Testis (tissue), 3 donors: ENCODE measurements around the gene RHOA. TPM values are rescaled to one million over a fixed set of nuclear protein-coding genes. Genes with fewer than 3 reads are reported as not detected.

ENCODE experiments used
- DNase-seq: peaks from one replicate; pipeline ENCODE4 v3.0.0-alpha.2; 2019
- H3K27ac ChIP-seq, 2 donors: fragments of 200-600 bp; sonication (generic); one replicate each; pipeline ENCODE4 v1.5.1; 2019
- H3K27me3 ChIP-seq: fragments of 200-600 bp; sonication (generic); one replicate; pipeline ENCODE4 v1.5.1; 2019
- H3K36me3 ChIP-seq: fragments of 200-600 bp; sonication (generic); one replicate; pipeline ENCODE4 v1.5.1; 2017; ENCODE audit warnings: low read depth; ENCODE audit errors: missing control alignments
- H3K4me1 ChIP-seq: fragments of 200-600 bp; sonication (generic); one replicate; pipeline ENCODE4 v1.5.1; 2019
- H3K4me3 ChIP-seq, 2 donors: fragments of 200-600 bp; sonication (generic); one replicate each; pipeline ENCODE4 v1.5.1; 2017 to 2019
- H3K9me3 ChIP-seq: fragments of 200-600 bp; sonication (generic); one replicate; pipeline ENCODE4 v1.5.1; 2017
- POLR2A ChIP-seq: fragments of 450-650 bp; IDR thresholded peaks from one replicate; pipeline ENCODE4 v1.6.1; 2017; ENCODE audit warnings: antibody characterized with exemption, mild to moderate bottlenecking, moderate library complexity
- WGBS, 2 donors: methylation state at CpG; one replicate each; pipeline ENCODE4 v1.1.5; 2018; 5-methylcytosine and 5-hydroxymethylcytosine counted together
- intact Hi-C: fragments of 100-400 bp; cut with DNase I; formaldehyde crosslinking; loops from one replicate; pipeline ENCODE4 v1.15.1; 2023; ENCODE audit warnings: low total_unique reads
- polyA plus RNA-seq: library from polyadenylated mRNA; stranded (reverse); fragments of 350-450 nt; fragmentation: Illumina TruSeq; extraction: RNeasy Lipid Tissue Mini Kit (QIAGEN cat#74804); gene quantifications from one replicate; pipeline ENCODE4 v1.2.3, GENCODE V29; 2014; ENCODE audit warnings: low read depth, low replicate concordance; ENCODE audit not compliant: insufficient read depth
- total RNA-seq, 2 donors: library from RNA; depleted of rRNA; stranded (reverse); fragments of >200 nt; gene quantifications; one replicate each; pipeline ENCODE4 v1.2.3, GENCODE V29; 2016
- TF ChIP-seq, protein P1 (sequence below), 3 experiments: fragments of 450-650 bp in 2 of 3; fragments of 200-600 bp in 1 of 3; sonication (generic) in 1 of 3; IDR thresholded peaks; one replicate each; pipeline ENCODE4 v1.5.1; 2016 to 2019; ENCODE audit warnings: antibody characterized with exemption in 3 of 3, mild to moderate bottlenecking in 2 of 3, moderate library complexity in 1 of 3

The RHOA gene
- total and polyA plus RNA-seq, 3 donors from 2014 or later: 207 to 331 (median 252) TPM

DNA sequence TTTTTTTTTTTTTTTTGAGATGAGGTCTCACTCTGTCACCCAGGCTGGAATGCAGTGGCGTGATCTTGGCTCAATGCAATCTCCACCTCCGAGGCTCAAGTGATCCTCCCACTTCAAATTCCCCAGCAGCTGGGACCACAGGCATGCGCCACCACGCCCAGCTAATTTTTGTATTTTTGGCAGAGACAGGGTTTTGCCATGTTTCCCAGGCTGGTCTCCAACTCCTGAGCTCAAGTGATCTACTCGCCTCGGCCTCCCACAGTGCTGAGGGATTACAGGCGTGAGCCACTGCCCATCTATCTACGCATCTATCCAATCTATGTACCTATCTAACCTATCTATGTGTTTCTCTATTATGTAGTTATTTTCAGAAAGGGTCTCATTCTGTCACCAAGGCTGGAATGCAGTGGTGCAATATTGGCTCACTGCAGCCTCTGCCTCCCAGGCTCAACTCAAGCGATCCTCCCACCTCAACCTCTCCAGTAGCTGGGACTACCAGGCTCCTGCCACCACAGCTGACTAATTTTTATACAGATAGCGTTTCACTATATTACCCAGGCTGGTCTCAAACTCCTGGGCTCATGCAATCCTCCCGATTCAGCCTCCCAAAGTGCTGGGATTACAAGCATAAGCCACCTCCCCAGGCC is 33.4 kb downstream of the RHOA start:
- Histone ChIP-seq H3K9me3 (no peaks in the 10 kb centered on the region), H3K4me3 (no peak overlapping the region), H3K27me3 (no peaks in the 10 kb centered on the region), H3K36me3 (no peaks in the 10 kb centered on the region), H3K27ac (no peak overlapping the region), H3K4me1 (peaks cover 6% of the 10 kb centered on the region)
- WGBS, 2 donors: 72 to 77% methylated on average over 11 of the region's 11 CpGs
- intact Hi-C loops: no loop called here
- peak; percentile 23 for DNase-seq
- TF ChIP-seq, protein P1, sequence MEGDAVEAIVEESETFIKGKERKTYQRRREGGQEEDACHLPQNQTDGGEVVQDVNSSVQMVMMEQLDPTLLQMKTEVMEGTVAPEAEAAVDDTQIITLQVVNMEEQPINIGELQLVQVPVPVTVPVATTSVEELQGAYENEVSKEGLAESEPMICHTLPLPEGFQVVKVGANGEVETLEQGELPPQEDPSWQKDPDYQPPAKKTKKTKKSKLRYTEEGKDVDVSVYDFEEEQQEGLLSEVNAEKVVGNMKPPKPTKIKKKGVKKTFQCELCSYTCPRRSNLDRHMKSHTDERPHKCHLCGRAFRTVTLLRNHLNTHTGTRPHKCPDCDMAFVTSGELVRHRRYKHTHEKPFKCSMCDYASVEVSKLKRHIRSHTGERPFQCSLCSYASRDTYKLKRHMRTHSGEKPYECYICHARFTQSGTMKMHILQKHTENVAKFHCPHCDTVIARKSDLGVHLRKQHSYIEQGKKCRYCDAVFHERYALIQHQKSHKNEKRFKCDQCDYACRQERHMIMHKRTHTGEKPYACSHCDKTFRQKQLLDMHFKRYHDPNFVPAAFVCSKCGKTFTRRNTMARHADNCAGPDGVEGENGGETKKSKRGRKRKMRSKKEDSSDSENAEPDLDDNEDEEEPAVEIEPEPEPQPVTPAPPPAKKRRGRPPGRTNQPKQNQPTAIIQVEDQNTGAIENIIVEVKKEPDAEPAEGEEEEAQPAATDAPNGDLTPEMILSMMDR (IDR thresholded peaks at IDR 0.05): no peak
- no peak for TF ChIP-seq POLR2A

DNA sequence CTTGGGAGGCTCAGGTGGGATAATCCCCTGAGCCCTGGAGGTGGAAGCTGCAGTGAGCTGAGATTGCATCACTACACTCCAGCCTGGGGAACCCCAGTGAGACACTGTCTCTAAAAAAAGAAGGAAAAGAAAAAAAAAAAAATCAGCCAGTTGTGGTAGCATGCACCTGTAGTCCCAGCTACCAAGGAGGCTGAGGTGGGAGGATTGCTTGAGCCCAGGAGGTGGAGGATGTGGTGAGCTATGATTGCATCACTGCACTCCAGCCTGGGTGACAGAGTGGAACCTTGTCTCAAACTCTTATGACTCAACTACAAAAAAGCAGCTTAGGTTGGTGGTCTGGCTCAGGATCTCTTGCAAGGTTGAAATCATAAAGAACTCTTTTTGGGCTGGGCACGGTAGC is 34.3 kb downstream of the RHOA start:
- H3K9me3 ChIP-seq: no peaks in the 10 kb centered on the region
- intact Hi-C loops: no loop called here
- WGBS, 2 donors: 83 to 88% methylated on average over 1 of the region's 1 CpG
- DNase-seq: no peak
- no peak overlapping the region for H3K4me3 ChIP-seq
- no peak overlapping the region for H3K27ac ChIP-seq
- no peak for TF ChIP-seq POLR2A
- TF ChIP-seq, protein P1 (IDR thresholded peaks at IDR 0.05): no peak
- no peaks in the 10 kb centered on the region for H3K36me3 ChIP-seq
- peaks cover 6% of the 10 kb centered on the region for H3K4me1 ChIP-seq
- no peaks in the 10 kb centered on the region for H3K27me3 ChIP-seq

DNA sequence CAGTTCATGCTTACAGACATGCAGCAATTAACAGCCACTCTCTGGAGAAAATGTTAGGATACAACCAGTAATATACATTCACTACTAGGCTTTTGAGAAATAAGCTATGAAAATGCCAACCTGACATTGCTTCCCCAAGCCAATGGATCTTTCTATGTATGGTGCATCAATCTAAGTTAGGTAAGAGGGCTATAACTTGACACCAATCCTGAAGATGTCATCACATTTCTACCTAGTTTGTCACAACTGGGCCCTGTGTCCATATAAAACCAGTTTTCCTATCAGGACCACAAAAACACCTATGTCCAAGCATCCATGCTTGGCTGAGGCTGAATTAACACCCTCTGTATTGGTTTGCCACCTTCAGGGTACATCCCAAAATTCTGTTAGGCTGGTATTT is 39.8 kb downstream of the RHOA start:
- no peaks in the 10 kb centered on the region for H3K36me3 ChIP-seq
- DNase-seq: no peak
- no peak overlapping the region for H3K27ac ChIP-seq
- no peak overlapping the region for H3K4me3 ChIP-seq
- no peaks in the 10 kb centered on the region for H3K27me3 ChIP-seq
- no peaks in the 10 kb centered on the region for H3K9me3 ChIP-seq
- TF ChIP-seq POLR2A: no peak
- TF ChIP-seq, protein P1 (IDR thresholded peaks at IDR 0.05): no peak
- intact Hi-C loops: no loop called here
- H3K4me1 ChIP-seq: no peaks in the 10 kb centered on the region

DNA sequence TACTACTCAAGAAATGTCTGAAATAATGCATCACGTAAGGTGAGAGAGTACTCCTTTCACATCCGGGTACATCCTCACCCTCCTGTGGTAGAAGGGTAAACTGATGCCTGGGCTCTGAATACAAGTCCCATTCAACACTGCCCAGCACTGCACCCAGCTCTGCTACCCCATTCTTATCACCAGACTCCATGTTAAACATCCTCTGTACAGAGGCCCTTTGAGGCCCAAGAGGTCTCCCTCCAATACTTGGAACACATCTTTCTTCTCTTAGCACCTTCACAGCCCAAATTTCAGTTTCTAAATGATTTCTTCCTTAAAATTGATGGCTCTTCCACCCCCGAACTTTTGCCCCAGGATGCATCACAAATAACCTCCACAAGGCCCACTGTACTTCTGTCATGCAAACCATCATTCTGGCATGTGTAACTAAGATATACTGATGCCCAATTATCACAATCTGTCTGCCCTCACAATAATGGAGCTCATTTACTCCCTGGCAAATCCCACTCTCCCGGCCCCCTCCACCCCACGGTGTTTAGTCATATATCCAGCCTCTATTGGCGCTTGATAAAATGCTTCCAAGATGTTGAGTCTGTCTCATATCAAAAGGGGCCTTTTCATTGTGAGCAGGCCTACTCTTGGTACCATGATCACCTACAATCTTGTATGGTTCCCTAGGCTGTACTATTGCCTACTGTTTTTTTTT is 41.0 kb downstream of the RHOA start:
- H3K4me1 ChIP-seq: no peaks in the 10 kb centered on the region
- no peaks in the 10 kb centered on the region for H3K36me3 ChIP-seq
- H3K27me3 ChIP-seq: no peaks in the 10 kb centered on the region
- no peak for TF ChIP-seq POLR2A
- TF ChIP-seq, protein P1 (IDR thresholded peaks at IDR 0.05): no peak
- 89 to 91% methylated on average over 6 of the region's 6 CpGs for WGBS, 2 donors
- H3K4me3 ChIP-seq: no peak overlapping the region
- no peak for DNase-seq
- no peaks in the 10 kb centered on the region for H3K9me3 ChIP-seq
- H3K27ac ChIP-seq: no peak overlapping the region
- intact Hi-C loops: no loop called here

DNA sequence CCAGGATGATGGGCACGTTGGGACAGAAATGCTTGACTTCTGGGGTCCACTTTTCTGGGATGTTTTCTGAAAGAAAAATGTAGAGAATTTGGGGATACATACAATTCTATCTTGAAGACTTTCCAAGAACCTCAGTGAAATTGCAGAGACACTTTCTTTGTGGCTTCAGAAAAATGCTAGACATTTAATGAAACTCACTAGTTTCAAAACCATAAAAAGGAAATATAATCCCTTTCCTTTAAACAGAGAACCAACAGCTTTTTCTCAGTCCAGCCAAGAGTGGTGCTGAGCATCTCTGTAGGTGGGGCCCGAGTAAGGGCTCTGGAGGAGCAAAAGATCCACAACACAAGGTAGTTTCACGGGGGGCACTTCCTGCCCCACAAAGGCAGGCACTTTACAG is 49.2 kb downstream of the RHOA start:
- no peaks in the 10 kb centered on the region for H3K27me3 ChIP-seq
- WGBS, 2 donors: 74 to 90% methylated on average over 3 of the region's 3 CpGs
- no peak overlapping the region for H3K27ac ChIP-seq
- H3K9me3 ChIP-seq: no peaks in the 10 kb centered on the region
- TF ChIP-seq POLR2A: no peak
- TF ChIP-seq, protein P1 (IDR thresholded peaks at IDR 0.05): no peak
- H3K4me3 ChIP-seq: no peak overlapping the region
- DNase-seq: no peak
- intact Hi-C loops: no loop called here
- H3K4me1 ChIP-seq: peaks cover 10% of the 10 kb centered on the region
- no peaks in the 10 kb centered on the region for H3K36me3 ChIP-seq
